ENCODE measurements around the gene SH3BP4.
"Not testable (repeated sequence)": the region's sequence is repeated elsewhere in the genome, so short reads cannot be mapped to it uniquely, and the experiment has no call there.

The SH3BP4 gene

DNA sequence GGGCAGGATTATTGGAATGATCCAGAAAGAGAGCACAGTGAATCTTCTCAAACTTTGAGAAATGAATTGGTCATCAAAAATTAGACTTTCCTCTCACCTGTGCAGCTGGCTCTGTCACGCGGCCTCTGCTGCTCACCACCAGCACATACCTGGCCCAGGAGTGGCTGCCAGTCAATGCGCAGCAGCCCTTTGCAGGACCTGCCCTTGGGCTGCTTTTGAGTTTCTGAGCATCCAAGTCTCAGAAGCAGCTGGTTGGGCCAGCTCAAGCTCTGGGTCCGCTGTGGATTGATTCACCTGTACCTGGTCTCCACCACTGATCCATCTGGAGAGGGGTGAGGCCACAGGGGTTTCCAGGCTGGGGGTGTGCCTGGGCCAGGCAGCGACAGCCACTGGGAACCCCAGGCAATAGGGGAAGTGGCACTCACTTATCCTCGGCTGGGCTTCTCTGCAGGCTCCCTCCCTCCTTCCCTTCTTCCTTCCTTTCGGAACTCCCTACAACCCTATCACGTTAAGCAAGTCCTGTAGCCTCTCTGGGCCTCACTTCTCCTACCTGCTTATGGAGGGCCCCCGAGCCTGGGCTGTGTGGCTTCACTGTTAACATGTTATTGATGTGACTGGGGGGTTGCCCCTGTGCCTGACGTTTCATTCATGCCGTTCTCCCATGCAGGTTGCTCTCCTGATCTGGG, 48.1 kb downstream of the SH3BP4 start:
- DNase-seq, result no peak

DNA sequence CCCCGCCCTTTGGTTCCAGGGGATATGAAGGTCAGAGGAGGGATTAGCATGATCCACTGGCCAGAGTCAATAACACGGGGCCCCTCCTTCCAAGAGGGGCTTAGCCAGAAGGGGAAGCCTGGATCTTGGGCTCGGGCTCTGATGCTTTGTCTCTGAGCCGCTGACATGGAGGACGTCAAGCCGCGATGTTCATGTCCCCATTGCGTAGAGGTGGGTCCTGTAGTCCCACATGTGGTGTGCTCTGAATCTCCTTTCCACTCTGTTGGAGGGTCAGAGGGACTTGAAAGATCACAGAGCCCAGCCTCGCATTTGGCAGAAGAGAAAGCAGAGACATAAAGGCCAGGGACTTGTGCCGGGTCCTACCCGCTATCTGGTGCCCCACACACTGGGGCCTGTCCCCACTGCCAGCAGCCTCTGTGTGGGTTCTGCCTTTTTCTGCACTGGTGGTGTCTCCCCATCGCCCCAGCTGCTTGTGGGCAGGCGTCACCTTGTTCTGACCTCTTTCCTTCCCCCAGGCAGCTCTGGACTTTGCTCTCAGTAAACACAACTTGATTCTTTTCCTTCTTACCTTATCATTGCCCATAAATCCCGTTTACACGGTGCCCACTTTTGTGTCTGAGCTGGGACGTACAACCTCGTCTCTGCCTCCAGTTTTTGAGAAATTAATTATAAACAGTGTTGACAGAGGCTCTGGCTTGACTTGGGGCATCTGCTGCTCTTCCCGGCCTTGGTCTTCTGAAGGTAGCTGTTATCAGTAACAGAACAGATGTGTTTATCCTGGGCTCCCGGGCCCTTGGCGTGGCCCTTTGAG, 48.8 kb downstream of the SH3BP4 start:
- DNase-seq, result no peak

- DNase-seq, result no peak
These were observed 49.7 kb downstream of the SH3BP4 start for GRCh38 chr2:235001237-235002133.

DNA sequence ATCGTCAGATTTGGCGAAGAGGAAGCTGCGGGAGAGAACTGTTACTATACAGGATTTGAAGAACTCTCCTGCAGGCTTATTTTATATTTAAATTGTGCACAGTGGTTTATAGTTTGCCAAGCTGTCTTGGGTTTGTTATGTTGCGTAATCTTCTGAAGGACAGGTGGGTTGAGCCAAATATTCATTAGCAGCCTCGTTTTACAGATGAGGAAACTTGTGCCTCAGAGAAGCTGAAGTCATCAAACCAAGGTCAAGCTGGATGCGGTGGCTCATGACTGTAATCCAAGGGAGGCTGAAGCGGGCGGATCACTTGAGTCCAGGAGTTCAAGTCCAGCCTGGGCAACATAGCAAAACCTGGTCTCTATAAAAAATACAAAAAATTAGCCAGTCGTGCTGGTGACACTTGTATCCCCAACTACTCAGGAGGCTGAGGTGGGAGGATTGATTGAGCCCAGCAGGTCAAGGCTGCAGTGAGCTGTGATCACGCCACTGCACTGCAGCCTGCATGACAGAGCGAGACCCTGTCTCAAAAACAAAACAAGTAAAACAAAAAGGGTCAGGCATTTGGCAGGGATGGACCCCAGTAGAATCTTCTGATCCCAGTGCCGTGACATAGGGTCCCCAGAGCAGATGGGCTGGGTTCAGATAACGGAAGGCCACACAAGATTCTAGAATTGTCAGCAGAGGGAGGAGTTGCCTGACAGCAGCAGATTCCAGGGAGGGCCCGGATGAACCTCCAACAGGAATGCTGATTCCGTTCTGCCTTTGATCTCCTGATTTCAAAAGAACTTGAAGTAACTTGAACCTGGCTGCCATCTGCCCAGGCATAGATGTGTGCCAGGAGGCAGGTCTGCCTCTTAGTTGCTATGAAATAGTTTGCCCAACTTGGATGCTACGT, 50.6 kb downstream of the SH3BP4 start:
- no peak for DNase-seq

GRCh38 chr2:235003096-235003775, 51.4 kb downstream of the SH3BP4 start:
- DNase-seq, result no peak

DNA sequence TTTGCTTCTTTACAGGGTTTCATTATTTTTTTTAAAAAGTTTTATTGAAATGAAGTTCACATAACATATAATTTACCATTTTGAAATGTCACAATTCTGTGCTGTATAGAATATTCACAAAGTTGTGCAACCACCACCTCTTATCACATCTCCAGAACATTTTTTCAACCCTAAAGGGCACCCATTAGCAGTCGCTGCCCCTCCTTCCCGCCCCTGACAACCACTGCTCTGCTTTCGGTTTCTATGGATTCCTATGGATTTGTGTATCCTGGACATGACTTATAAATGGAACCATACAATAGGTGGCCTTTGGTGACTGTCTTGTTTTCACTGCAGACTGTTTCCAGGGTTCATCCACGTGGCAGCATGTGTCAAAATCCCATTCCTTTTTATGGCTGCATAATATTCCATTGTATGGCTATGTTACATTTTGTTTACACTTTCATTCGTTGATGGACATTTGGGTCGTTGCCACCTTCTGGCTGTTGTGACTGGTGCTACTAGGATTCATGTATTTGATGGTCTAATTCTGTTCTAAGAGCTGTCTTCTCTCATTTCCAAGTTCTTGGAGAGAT, 52.6 kb downstream of the SH3BP4 start:
- DNase-seq, result no peak

DNA sequence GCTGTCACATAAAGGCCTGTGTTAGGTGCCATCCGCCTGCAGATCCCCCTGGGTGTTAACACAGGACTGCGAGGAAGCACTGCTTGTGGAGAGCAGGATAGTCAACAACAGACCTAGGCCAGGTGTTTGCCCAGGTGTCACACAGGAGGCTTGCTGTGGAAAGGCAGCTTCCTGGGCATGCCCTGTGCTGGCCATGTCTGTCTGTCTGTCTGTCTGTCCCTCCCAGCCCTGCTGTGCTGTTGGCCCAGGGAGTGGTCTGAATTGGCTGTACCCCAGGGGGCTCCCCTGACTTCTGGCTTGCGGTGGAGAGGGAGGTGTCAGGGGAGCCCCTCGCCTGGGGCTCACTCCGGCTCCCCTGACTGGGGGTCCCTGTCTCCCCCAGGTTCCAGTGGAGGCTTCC, 53.2 kb downstream of the SH3BP4 start:
- no peak for DNase-seq

GRCh38 chr2:235005603-235006259, 53.9 kb downstream of the SH3BP4 start:
- peak; percentile 76 for DNase-seq

DNA sequence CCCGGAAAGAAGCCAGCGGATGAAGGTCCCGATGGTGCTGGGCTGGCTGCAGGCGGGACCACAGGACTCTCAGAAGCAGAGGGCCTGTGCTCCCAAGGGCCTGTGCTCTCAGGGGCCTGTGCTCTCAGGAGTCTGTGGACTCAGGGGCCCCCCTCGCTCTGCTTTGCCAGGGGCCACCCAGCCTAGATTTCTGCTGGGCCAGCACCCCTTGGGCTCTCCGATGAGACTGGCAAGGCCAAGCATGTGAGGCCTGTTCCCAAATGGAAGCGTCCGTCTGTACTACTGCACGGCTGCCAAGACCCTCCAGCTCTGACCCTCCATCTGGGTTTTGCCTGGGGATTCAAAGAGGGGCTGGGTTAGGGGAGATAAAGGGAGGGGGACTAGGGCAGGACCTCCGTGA, 54.6 kb downstream of the SH3BP4 start:
- DNase-seq, result no peak

GRCh38 chr2:235006986-235007385, 55.2 kb downstream of the SH3BP4 start:
- DNase-seq, result peak; percentile 27

- DNase-seq, result no peak
These were observed 56.0 kb downstream of the SH3BP4 start for GRCh38 chr2:235007664-235008457.

DNA sequence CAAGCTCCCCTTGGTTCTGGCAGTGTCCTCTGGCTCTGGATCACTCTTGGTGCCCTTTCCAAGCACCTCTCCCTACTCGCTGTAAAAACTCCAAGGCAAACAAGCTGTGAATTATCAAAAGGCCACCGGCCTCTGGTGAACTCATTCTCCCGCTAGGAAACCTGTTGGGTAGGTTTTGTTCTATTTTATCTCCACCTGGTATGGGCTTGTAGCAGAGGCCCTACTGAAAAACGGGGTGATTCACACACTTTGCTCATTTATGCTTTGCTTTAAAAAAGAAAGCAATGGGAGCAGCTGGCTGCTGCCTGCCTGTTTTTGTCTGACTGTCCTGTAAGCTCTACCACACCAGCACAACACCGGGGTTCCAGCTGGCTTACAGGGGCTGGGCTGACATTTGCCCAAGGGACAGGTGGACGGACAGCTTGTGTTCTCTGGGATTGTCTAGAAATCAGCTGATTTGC, 56.8 kb downstream of the SH3BP4 start:
- peak; percentile 24 for DNase-seq

DNA sequence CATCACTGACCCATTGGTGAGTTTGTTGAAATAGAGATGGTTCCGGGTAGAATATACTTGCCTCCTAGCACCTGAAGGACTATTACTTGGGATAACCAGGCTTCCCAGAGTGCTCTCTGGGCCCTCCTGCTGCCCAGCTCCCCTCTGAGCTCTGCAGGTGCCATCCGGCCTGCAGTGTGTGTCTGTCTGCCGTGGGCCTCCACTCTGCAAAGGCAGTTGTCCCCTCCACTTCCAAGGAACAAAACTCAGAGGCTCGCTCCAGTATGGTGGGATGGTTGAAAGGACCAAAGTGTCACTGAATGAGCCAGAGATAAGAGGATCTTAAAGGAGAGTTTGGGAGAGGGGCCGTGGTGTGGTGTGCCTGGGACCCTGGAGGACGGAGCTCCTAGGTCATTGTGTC, 57.3 kb downstream of the SH3BP4 start:
- DNase-seq, result no peak

- no peak for DNase-seq
These were observed 58.4 kb downstream of the SH3BP4 start for GRCh38 chr2:235010117-235010714.

DNA sequence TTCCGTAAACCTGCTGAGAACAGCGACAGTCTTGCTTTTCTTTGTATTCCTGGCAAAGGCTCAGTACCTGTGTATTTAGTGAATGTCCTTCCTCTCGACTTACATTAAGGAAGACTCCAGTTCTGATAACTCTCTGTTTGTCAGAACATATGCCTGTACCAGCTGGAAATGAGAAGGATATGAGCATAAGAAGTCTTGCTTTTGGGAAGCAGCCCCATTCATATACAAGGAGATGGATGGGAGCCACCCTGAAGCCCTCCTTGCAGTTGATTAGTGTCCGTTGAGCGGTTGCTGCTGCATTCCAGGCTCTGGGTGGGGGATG, 59.8 kb downstream of the SH3BP4 start:
- no peak for DNase-seq

GRCh38 chr2:235011929-235012631, 60.3 kb downstream of the SH3BP4 start:
- DNase-seq, result no peak

DNA sequence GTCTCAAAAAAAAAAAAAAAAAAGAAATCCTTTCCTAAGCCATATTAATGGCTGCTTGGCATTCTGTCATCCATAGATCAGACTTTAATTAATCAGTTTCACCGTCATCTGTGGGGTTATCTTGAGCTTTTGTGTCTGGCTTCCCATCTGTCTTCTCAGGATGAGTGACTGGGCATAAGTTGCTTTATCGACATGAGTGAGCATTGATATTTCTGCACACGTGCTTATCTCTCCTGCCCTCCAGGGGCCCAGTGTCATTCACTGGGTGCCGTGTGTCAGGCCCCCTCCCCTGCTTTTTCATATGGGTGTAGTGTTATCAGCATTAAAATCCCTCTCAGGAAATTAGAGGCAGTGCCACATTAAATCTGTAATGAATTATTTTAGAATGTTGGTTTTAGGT, 65.6 kb downstream of the SH3BP4 start:
- no peak for DNase-seq

GRCh38 chr2:235018838-235019237, 67.0 kb downstream of the SH3BP4 start:
- no peak for DNase-seq

- not testable (repeated sequence) for DNase-seq
These were observed 68.3 kb downstream of the SH3BP4 start for GRCh38 chr2:235020141-235020540.
